ENCODE results near the gene RPL27.
"Not testable (repeated sequence)": the region's sequence is repeated elsewhere in the genome, so short reads cannot be mapped to it uniquely, and the experiment has no call there.

Gene RPL27

GRCh38 chr17:42997984-42998938 lies at the start of gene RPL27:
RPL27 (plus strand) TSS chr17:42998419; CDS start chr17:42998751, 332 bp downstream.
- DNase-seq: peak; percentile 99

- DNase-seq: no peak
These were observed 48.0 kb upstream of the RPL27 start for GRCh38 chr17:42950044-42950783.

DNA sequence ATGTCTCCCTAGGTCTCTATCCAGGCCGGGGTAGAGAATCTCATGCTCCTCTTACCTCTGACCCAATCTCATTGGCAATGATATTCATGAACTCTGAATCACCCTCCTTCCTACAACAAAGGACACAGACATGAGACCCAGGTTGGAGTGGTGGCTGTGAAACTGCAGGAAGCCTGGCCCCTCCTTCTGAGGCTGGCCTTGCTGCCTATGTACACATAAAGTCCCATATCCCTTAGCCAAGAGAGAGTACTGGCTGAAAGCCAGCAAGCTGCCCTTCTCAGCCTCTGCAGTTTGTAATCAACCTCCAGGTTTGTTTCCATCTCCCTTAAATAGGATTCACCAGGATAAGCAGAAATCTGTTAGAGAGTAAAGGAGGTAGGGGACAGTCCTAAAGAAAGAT lies 44.5 kb upstream of the RPL27 start:
- DNase-seq: no peak

DNA sequence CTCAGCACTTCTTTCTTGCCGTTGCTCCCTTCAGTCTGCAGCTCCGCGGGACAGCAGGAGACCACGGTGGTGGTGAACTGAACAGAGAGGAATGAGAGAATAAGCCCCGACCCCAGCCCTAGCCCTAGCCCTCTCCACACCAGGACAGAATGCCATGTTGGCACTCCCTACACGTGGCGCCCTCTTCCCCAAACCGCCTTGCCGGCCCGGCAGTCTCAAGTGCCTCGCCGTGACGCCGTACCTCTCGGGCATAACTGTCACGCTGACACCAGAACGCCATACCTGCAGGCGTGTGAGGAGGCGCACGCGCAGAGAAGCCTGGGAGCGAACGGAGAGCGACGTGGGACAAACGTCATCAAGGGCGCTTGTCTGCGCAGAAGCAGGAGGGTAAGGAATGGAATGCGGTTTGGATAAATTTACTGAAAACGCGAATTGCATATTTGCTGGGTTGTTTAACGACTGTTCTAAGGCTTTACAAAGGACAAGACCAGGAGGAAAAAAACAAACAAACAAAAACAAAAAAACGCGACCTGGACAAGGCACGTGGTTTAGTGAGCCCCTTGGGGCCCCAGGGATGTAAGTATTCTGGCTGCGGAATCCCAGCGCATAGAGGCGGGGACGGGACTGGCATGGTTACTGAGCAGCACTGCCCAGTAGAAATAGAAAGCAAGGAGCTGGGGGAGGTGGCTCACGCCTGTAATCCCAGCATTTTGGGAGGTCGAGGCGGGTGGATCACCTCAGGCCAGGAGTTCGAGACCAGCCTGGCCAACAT lies 33.9 kb upstream of the RPL27 start, which contains the start of gene AARSD1:
Gene AARSD1 (minus strand): TSS at position 294 of the 772 bp plus-strand sequence. CDS start 14 bp downstream, at position 280.
- peak; percentile 91 to 93 for DNase-seq

DNA sequence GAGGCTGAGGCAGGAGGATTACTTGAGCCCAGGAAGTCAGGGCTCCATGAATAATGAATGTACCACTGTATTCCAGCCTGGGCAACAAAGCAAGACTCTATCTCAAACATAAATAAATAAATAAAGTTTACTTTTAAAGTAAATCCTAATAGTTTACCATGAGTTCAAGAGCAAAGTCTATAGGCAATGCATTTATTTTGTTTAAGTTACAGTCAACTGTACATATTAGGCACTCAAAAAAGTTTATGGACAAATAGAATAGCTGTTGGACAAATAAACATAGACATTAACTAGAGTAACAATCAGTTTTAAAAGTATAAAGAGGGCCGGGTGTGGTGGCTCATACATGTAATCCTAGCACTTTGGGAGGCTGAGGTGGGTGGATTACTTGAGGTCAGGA lies 30.3 kb upstream of the RPL27 start:
- no peak for DNase-seq

- no peak for DNase-seq
These were observed 29.1 kb upstream of the RPL27 start for GRCh38 chr17:42969001-42969581.

DNA sequence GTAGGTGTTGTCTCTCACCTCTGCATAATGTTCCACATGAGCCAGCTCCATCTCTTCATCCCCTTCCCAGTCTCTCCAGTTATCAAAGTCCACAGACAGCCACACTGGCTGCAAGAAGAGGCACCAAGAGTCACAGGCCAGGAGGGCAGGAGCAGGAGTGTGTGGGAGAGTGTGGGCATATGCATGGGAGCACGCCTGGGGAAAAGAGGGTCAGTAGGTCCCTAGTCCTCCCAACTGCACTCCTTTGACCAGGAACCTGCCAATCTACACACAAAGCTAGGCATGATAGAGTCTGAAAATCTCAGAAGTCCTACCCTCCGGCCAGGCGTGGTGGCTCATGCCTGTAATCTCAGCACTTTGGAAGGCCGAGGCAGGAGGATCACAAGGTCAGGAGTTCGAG lies 26.6 kb upstream of the RPL27 start:
- DNase-seq: no peak

GRCh38 chr17:42973323-42973722 lies 24.9 kb upstream of the RPL27 start:
- DNase-seq: not testable (repeated sequence)

DNA sequence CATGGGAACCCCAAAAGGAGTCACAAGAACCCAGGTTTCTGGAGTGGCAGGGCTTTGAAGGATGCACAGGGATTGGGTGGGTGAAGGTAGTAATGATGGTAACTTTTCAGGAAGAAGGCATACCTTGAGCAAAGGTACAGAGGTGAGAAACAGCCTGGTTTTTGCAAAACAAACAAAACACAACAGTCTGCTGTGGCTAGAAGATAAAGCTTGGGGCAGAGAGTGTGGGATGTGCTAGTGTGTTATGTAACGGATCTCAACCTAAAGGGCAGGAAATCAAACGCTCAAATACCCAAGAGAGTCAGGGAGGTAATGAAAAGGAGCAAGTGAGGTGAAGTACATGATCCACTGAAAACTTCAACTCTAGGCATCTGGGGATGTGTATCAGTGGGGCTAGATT lies 23.0 kb upstream of the RPL27 start:
- DNase-seq: no peak

DNA sequence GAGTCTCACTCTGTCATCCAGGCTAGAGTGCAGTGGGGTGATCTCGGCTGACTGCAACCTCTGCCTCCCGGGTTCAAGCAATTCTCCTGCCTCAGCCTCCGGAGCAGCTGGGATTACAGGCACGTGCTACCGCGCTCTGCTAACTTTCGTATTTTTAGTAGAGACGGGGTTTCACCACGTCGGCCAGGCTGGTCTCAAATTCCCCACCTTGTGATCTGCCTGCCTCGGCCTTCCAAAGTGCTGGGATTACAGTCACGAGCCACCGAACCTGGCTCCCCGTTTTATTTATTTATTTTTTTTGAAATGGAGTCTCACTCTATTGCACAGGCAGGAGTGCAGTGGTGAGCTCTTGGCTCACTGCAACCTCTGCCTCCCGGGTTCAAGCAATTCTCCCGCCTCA lies 22.5 kb upstream of the RPL27 start:
- DNase-seq: not testable (repeated sequence)

GRCh38 chr17:42979511-42980273 lies 18.5 kb upstream of the RPL27 start, which contains the start of gene PTGES3L:
PTGES3L (minus strand) TSS chr17:42980080; CDS start chr17:42980053, 27 bp downstream.
- DNase-seq: no peak

GRCh38 chr17:42980274-42980765 lies 17.9 kb upstream of the RPL27 start, which contains the start of gene RUNDC1:
RUNDC1 (plus strand) TSS chr17:42980565; CDS start chr17:42980577, 12 bp downstream.
- DNase-seq: peak; percentile 90 to 92

- DNase-seq: peak; percentile 42 to 62
These were observed 17.3 kb upstream of the RPL27 start for GRCh38 chr17:42980766-42981397.

- no peak for DNase-seq
These were observed 16.0 kb upstream of the RPL27 start for GRCh38 chr17:42982266-42982665.

DNA sequence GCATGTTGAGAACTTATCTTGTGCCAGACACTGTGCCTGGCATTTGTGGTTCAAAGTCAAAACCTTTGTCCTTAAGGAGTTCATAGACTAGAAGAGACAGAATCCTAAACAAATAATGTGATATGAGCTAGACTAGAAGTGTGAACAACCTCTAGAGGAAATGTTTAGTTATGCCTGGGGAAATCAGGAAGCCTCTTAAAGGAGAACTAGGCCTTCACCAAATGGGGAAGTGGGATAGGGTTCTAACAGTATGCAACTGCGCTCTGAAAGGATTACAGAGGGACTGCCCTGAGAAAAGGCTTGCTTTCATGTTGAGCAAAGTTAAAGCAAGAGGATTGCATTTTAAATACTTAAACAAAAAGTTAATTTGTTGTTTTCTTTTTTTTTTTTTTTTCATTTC lies 13.0 kb upstream of the RPL27 start:
- peak in 1 of 2 donors; percentile 19 for DNase-seq

- DNase-seq: no peak
These were observed 9.1 kb upstream of the RPL27 start for GRCh38 chr17:42989141-42989540.

GRCh38 chr17:42989726-42990652 lies 8.2 kb upstream of the RPL27 start:
- DNase-seq: no peak

GRCh38 chr17:42991471-42991870 lies 6.7 kb upstream of the RPL27 start:
- DNase-seq: no peak

DNA sequence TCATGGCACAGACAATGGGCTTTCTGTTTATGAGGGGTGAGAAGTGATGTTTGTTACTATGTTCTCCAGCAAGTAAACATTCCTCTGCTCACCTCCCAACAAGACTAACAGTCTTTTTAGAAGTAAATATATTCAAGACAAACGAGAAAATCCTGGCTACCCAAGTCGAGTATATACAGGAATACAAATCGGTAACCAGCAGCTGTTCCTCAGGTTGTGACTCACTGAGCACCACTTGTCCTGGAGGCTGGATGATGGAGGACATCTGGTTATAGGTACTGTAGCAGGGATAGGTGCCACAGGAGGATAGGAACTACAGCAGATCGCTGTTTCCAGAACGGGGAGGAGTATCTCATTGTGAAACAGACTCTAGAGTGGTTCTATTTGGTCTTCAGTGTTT lies 5.3 kb upstream of the RPL27 start:
- DNase-seq: no peak

- not testable (repeated sequence) for DNase-seq
These were observed 4.3 kb upstream of the RPL27 start for GRCh38 chr17:42993913-42994312.

Measured in CD4-positive, alpha-beta T cell treated with Interferon alpha-2 for 1 hour (primary cell).